Activated CD4-positive, CD25-positive, alpha-beta regulatory T cell treated with anti-CD3 and anti-CD28 coated beads, Interleukin-2, amount 50 U/mL, for 72 hours (primary cell): ENCODE data around the gene FGF6.
"Not testable (repeated sequence)": the region's sequence is repeated elsewhere in the genome, so short reads cannot be mapped to it uniquely, and the experiment has no call there.

Source experiments
- DNase-seq: peaks from one replicate; pipeline ENCODE4 v3.0.0; 2021

The FGF6 gene

DNA sequence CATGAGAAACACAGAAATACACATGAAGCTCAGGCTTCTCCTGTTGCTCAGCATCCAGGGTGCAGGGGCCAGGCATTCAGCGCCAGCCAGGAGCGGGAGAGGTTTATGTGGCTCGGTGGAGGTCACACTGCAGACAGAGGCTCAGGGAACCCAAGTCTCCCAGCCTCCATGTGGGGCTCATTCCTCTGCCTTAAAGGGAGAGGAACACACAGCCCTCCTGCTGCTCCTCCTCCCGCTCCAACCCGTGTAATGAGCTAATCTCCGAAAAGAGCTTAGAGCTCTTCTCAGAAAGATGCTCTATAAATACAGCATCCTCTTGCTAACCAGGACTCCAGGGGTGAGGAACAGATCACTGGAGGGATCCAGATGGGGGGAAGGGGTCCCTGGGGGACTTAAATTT, 28.2 kb downstream of the FGF6 start:
- DNase-seq: no peak

DNA sequence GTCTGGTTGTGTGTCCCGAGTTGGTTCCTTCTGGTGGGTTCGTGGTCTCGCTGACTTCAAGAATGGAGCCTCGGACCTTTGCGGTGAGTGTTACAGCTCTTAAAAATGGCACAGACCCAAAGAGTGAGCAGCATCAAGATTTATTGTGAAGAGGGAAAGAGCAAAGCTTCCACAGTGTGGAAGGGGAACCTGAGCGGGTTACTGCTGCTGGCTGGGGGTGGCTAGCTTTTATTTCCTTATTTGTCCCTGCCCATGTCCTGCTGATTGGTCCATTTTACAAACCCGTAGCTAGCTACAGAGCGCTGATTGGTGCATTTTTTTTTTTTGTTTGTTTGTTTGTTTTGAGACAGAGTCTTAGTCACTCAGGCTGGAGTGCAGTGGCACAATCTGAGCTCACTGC, 29.3 kb downstream of the FGF6 start:
- no peak for DNase-seq

DNA sequence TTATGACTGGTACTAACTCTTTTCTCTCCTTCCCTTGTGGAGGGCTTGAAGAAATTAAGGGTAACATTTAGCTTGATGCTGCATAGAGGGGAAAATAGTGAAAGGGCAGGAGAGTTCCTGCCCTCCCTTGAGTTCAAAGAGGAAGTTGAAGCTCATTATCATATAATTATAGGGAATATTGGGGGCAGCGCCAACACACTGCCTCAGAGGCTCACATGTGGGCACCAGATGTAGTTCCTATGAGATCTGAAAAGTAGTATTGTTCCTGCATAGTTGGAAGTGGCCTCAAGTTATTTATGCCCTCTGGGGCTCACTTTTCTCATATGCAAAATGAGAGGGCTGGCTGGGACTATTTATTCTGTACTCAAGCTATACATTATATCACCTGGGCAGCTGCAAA, 33.1 kb downstream of the FGF6 start:
- no peak for DNase-seq

DNA sequence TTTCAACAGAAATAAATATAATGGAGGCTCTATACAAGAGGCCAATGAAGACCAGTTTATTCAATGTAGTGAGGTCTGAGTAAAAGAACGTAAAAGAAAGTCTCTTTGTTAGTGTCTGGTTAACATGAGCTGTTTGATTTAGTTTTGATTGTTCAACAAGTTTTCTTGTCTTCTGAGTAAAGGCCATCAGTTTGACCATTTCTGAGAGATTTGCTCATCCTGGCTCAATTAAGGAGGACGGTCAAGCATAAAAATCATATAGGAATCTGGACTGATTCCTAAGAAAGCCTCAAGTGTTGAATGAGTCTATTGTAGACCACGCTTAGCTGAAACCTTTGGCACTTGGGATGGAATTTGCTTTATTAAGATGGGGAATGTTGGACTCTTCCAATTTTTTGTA, 33.6 kb downstream of the FGF6 start:
- no peak for DNase-seq

DNA sequence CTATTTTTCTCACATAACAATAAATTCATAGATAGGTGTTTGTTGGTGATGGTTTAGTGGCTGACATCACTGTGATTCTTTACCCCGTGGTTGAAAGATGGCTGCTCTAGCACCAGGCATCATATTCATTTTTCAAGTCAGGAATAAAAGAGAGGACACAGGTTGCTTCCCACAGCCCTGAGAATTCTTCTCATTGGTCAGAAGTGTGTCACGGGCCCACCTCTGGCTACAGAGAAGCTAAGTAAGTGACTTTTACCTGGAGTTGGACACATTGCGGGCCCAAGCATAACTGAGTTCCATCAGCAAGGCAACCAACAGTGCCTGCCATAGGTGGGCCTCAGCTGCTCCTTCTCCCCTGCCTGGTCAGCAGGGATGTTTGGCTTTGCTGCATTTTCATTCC, 38.5 kb downstream of the FGF6 start:
- no peak for DNase-seq

DNA sequence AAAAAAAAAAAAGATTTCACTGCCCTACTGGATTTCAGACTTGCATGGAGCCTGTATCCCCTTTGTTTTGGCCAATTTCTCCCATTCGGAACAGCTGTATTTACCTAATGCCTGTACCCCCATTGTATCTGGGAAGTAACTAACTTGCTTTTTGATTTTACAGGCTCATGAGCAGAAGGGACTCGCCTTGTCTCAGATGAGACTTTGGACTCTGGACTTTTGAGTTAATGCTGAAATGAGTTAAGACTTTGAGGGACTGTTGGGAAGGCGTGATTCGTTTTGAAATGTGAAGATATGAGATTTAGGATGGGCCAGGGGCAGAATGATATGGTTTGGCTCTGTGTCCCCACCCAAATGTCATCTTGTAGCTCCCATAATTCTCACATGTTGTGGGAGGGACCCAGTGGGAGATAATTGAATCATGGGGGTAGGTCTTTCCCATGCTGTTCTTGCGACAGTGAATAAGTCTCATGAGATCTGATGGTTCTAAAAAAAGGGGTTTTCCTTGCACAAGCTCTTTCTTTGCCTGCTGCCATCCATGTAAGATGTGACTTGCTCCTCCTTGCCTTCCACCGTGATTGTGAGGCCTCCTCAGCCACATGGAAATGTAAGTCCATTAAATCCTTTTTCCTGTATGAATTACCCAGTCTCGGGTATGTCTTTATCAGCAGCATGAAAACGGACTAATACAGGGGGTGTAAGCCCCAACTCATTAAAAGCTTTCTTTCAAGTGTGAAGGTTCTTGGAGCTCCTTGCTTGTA, 40.6 kb downstream of the FGF6 start:
- DNase-seq: not testable (repeated sequence)

DNA sequence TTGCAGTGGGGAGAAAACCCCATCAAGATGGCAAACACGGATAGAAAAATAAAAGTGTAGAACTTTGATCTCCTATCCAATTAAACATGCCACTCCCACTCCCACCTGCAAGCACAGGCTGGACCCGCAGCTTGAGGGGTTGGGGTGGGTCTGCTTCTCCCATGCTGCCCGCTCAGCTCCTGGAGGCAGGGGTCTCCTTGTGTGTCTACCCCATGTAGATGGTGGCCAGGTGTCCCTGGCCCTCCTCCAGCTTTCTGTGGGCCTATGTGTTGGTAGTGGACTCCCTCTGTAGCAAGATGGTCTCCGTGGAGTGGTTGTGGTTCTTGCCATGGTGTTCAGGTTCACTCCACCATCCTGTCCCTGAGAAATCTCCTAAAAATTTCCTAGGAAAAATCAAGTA, 42.6 kb downstream of the FGF6 start:
- DNase-seq: no peak

DNA sequence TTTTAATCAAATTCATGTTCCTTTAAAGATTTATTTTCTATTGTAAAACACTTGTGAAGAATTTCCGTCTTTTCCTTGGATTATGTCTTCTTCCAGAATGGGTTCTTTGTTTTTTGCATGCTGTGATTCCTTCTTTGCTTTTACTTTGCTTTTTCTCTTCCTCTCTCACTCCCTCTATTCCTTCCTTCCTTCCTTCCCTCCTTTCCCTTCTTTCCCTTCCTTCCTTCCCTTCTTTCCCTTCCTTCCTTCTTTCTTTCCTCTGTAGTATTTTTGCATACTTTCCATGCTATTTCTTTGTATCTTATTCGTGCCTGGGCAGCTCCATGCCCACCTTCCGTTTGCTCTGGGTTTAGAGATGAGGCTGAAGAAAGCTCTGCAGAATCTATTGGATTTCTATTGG, 44.5 kb downstream of the FGF6 start:
- no peak for DNase-seq

DNA sequence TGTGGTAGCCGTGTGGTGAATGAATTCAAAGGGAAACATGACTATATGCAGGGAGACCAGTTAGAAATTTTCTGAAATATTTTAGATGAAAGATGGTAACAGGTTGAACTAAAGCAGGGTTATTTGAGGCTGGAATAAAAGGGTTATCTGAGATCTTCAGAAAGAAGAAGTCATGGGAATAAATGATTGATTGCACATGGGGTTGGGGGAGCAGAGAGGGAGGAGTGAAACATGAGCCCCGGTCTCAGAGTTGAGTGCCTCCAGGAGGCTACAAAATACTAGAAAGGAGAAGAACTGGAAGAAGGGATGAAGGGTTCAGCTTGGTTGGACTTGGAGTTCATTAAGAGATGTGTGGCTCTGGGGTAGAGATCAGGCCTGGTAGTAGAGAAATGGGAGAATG, 49.8 kb downstream of the FGF6 start:
- no peak for DNase-seq

DNA sequence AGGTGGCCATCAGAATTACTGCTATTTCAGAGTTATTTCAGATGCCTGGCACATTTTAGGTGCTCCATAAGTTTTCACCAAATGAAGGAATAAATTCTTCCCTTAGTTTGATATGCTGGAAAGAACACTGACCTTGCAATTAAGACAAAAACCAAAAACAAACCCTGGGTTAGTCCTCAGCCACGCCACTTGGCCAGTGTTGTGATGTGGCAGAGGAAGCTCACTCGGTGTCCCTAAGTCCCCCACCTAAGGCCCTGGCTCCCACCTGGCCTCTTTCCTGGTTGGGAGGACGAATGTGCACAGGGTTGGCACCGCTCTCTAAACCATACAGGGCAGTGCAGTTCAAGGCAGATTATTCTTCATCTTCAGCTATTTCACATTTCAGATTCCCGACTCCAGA, 52.4 kb downstream of the FGF6 start:
- no peak for DNase-seq

DNA sequence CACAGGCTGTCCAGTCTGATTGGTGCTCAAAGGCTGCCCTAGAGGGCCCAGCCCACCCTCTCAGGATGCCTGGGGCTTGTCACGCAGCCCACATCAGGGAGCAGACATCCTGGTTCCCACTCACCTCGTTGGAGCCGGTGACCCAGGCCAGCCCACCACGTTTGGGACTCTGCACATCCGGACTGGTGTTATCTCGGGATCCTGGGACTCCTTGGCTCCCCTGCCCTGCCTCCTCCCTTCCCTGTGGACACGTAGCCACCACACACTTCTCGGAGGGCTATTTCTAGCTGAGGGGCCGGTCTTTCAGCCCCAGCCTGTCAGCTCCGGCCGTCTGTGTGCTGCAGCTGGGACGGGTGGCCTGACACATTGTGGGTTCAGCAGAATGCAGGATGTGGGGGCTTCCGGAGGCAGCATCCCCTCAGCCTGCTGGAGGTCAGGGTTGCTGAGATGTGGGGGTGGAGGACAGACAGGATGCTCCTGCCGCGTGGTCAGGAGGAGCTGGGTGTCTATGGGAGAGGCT, 53.3 kb downstream of the FGF6 start:
- no peak for DNase-seq

DNA sequence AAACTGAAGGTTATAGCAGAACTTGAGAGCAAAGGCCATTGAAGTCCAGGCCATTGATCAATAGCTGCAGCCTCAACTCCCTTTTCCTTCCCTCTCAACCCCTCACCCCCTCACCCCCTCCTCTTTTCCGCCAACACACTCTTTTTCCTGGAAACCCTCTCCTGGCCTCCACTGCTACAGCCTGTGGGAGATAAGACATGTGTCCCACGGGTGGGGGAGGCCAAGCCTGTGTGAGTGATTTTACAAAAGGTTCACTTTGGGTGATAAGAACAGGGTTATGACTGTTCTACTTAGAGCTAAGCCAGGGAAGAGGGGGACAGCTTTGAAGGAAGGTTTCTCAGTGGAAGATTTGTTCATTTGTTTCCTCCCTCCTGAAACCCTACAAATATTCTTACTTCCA, 57.0 kb downstream of the FGF6 start:
- DNase-seq: no peak

DNA sequence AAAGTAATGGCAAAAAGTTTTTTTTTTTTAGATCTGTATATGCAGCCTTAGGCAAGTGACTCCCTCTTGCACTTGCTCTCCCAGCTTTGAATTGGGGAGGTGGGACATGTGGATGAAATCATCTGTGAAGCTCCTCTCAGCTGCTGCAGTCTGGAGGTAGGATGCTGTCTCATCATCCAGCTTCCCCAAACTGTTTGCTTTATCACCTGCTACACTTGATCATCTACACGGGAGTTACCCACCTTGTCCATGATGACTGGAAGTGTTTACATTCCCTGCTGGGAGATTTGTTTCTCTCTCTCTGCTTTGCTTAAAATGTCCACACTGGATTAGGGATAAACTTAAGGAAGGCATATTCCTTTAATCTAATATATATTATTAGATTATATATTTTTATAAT, 57.6 kb downstream of the FGF6 start:
- no peak for DNase-seq

DNA sequence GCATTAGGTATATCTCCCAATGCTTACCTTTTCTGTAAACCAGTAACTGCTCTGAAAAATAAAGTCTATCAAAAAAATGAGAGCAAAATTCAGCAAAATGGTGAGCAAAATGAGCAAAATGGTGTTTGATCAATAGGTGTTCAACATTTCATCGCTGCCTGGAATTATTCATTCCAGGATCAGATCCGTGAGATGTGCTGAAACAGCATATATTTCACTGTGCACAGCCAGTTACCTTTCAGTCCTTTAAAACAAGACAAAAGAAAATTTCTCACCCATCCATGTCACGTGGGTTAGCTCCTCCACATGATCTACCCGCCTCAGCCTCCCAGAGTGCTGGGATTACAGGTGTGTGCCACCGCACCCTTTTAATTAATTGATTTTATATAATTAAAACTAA, 58.0 kb downstream of the FGF6 start:
- DNase-seq: no peak

DNA sequence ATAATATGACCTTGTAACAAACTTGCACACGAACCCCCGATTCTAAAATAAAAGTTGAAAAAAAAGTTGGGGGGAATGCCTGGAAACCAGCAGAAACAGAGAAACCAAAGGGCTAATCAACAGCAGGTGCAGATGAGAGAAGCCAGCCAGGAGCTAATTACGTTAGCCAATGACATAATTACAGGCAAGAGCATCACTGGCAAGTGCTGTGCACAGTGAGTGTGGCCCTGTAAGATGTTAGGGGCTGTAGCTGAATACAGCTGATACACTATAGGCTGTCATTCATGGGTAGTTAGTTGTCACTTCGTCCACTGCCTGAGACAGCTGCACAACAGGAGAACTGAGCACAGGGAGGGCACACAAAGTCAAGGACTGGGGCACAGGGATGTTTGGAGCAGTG, 58.8 kb downstream of the FGF6 start:
- no peak for DNase-seq
